HEK293T (cell line): ENCODE data around the gene CORO1C.

ENCODE experiments used
- BHLHE40 ChIP-seq: fragments of 450-650 bp; IDR thresholded peaks from 2 replicates; pipeline ENCODE4 v1.6.1; 2016; ENCODE audit warnings: mild to moderate bottlenecking, moderate library complexity, borderline replicate concordance
- HDGF ChIP-seq: fragments of 450-650 bp; IDR thresholded peaks from 2 replicates; pipeline ENCODE4 v1.6.1; 2017; ENCODE audit warnings: antibody characterized with exemption, borderline replicate concordance
- SP1 ChIP-seq: fragments of 450-650 bp; IDR thresholded peaks from 2 replicates; pipeline ENCODE4 v1.6.1; 2017

GRCh38 chr12:108637222-108637971 is 93.9 kb downstream of the CORO1C start:
- TF ChIP-seq SP1 (no peak), BHLHE40 (no peak), HDGF (no peak)
